ENCODE results near the gene DEAF1. TPM values are rescaled to one million over a fixed set of nuclear protein-coding genes. Genes with fewer than 3 reads are reported as not detected.
"Not testable (repeated sequence)": the region's sequence is repeated elsewhere in the genome, so short reads cannot be mapped to it uniquely, and the experiment has no call there.

The DEAF1 gene
- total RNA-seq, 2 experiments from 2014 or later: 47.4 to 56.6 TPM

GRCh38 chr11:656426-656825 lies 38.6 kb downstream of the DEAF1 start:
- no peak overlapping the region for H3K4me3 Mint-ChIP-seq

DNA sequence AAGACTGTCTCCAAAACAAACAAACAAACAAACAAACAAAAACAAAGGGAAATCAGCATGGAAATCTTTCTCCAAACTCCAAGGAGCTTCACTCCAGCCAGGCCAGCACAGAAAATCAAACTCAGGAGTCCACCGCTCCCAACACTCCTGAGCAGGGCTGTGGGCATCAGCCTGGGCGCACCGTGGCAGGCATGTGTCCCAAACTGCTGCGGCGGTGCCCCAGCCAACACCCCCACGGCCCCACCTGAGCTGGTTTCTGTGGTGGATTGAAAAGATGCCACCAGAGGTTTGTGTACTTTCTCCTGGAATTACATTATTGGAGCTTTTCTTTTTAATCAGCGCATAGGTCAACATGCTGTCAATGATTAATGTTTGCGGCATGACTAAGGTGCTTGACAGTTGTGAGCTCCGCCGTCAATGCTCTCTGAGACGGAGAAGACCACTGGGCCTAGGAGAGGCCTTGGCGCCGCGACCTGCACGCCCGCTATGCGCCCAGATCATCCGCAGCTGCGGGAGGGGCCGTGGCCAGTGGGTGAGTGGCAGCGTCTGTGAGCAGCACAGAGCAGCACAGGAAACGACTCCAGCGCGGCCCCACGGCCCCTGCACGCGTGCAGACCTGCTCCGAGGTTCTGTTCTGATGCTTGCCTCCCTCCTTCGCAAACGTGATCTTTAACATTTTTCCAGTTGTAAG lies 39.8 kb downstream of the DEAF1 start:
- ATAC-seq: no peak
- Mint-ChIP-seq H3K9me3 (ENCODE audit: low read depth) (no peaks in the 10 kb centered on the region), H3K36me3 (ENCODE audit: low read depth) (peaks cover 13% of the 10 kb centered on the region), H3K27me3 (no peaks in the 10 kb centered on the region), H3K27ac (no peak overlapping the region), H3K4me1 (no peaks in the 10 kb centered on the region), H3K4me3 (no peak overlapping the region)
- intact Hi-C loops (cut with DNase I, micrococcal nuclease): no loop called here
- ChIA-PET POLR2A (no interaction called here), CTCF (interaction anchor here (0.6 kb wide), 1 partner anchor 243 kb away, joined by 4 read pairs; no protein-coding TSS in a partner anchor)
- DNase-seq: no peak

More at GRCh38 chr11:656426-656825, 38.6 kb downstream of the DEAF1 start:
- CTCF ChIA-PET: no interaction called here
- Mint-ChIP-seq H3K4me1 (no peaks in the 10 kb centered on the region), H3K36me3 (ENCODE audit: low read depth) (peaks cover 11% of the 10 kb centered on the region), H3K27ac (no peak overlapping the region), H3K9me3 (ENCODE audit: low read depth) (no peaks in the 10 kb centered on the region), H3K27me3 (no peaks in the 10 kb centered on the region)
- POLR2A ChIA-PET: no interaction called here
- ATAC-seq (no peak), DNase-seq (no peak)
- intact Hi-C loops (cut with DNase I, micrococcal nuclease): no loop called here

GRCh38 chr11:654444-654843 lies 40.6 kb downstream of the DEAF1 start:
- POLR2A ChIA-PET: interaction anchor here (0.7 kb wide), 1 partner anchor 153 kb away, joined by 3 read pairs; no protein-coding TSS in a partner anchor
- H3K36me3 Mint-ChIP-seq (ENCODE audit: low read depth): peaks cover 13% of the 10 kb centered on the region

GRCh38 chr11:653837-654236 lies 41.2 kb downstream of the DEAF1 start:
- H3K4me1 Mint-ChIP-seq: no peaks in the 10 kb centered on the region
- H3K9me3 Mint-ChIP-seq (ENCODE audit: low read depth): no peaks in the 10 kb centered on the region
- H3K4me3 Mint-ChIP-seq: no peak overlapping the region
- ChIA-PET POLR2A (interaction anchor here (0.7 kb wide), 1 partner anchor 152 kb away, joined by 3 read pairs; no protein-coding TSS in a partner anchor), CTCF (no interaction called here)
- no peak for DNase-seq
- ATAC-seq: no peak
- no peak overlapping the region for H3K27ac Mint-ChIP-seq
- H3K36me3 Mint-ChIP-seq (ENCODE audit: low read depth): peaks cover 13% of the 10 kb centered on the region
- intact Hi-C loops (cut with DNase I, micrococcal nuclease): no loop called here
- no peaks in the 10 kb centered on the region for H3K27me3 Mint-ChIP-seq

More at GRCh38 chr11:654444-654843, 40.6 kb downstream of the DEAF1 start:
- ATAC-seq; H3K9me3 Mint-ChIP-seq (ENCODE audit: low read depth); H3K4me1 Mint-ChIP-seq; H3K27me3 Mint-ChIP-seq; DNase-seq; H3K27ac Mint-ChIP-seq; H3K4me3 Mint-ChIP-seq; intact Hi-C loops (cut with DNase I, micrococcal nuclease): not testable (repeated sequence)
- CTCF ChIA-PET: interaction anchor here (0.6 kb wide), 1 partner anchor 243 kb away, joined by 4 read pairs; no protein-coding TSS in a partner anchor

GRCh38 chr11:653136-653535 lies 41.9 kb downstream of the DEAF1 start:
- ATAC-seq; CTCF ChIA-PET; H3K27ac Mint-ChIP-seq; intact Hi-C loops (cut with DNase I, micrococcal nuclease); H3K4me3 Mint-ChIP-seq; DNase-seq; H3K9me3 Mint-ChIP-seq (ENCODE audit: low read depth); H3K27me3 Mint-ChIP-seq; H3K4me1 Mint-ChIP-seq: not testable (repeated sequence)
- H3K36me3 Mint-ChIP-seq (ENCODE audit: low read depth): peaks cover 13% of the 10 kb centered on the region
- POLR2A ChIA-PET: interaction anchor here (0.6 kb wide), 1 partner anchor 36 kb away, joined by 4 read pairs; no protein-coding TSS in a partner anchor

- Mint-ChIP-seq H3K4me3 (no peak overlapping the region), H3K27ac (no peak overlapping the region), H3K4me1 (peaks cover 2% of the 10 kb centered on the region), H3K27me3 (no peaks in the 10 kb centered on the region), H3K9me3 (ENCODE audit: low read depth) (no peaks in the 10 kb centered on the region), H3K36me3 (ENCODE audit: low read depth) (peaks cover 15% of the 10 kb centered on the region)
- no peak for ATAC-seq
- intact Hi-C loops (cut with DNase I, micrococcal nuclease): no loop called here
- no peak for DNase-seq
- POLR2A ChIA-PET: no interaction called here
- CTCF ChIA-PET: interaction anchor here (0.6 to 1.2 kb wide), 2 partner anchors 12 to 1247 kb away, joined by 3 read pairs; no protein-coding TSS in a partner anchor
Measured at GRCh38 chr11:650482-650881, 44.5 kb downstream of the DEAF1 start.

DNA sequence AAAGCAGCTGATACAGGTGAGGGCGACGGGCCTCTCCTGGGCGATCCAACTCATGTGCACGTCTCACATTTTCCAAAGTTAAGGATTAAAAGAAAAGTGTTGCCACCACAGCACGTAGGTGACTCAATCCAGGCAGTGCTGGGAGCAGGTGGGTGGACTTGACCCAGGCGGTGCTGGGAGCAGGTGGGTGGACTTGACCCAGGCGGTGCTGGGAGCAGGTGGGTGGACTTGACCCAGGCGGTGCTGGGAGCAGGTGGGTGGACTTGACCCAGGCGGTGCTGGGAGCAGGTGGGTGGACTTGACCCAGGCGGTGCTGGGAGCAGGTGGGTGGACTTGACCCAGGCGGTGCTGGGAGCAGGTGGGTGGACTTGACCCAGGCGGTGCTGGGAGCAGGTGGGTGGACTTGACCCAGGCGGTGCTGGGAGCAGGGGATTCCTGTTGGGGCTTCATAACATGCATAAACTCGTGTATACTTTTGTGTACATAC lies 47.3 kb downstream of the DEAF1 start:
- H3K27me3 Mint-ChIP-seq; DNase-seq; ATAC-seq; H3K4me1 Mint-ChIP-seq; CTCF ChIA-PET; H3K9me3 Mint-ChIP-seq (ENCODE audit: low read depth); intact Hi-C loops (cut with DNase I, micrococcal nuclease); POLR2A ChIA-PET; H3K27ac Mint-ChIP-seq; H3K4me3 Mint-ChIP-seq: not testable (repeated sequence)
- H3K36me3 Mint-ChIP-seq (ENCODE audit: low read depth): peaks cover 10% of the 10 kb centered on the region

GRCh38 chr11:646214-646613 lies 48.8 kb downstream of the DEAF1 start:
- Mint-ChIP-seq H3K27ac (no peak overlapping the region), H3K36me3 (ENCODE audit: low read depth) (peaks cover 6% of the 10 kb centered on the region), H3K9me3 (ENCODE audit: low read depth) (no peaks in the 10 kb centered on the region), H3K4me1 (peaks cover 2% of the 10 kb centered on the region), H3K4me3 (no peak overlapping the region), H3K27me3 (no peaks in the 10 kb centered on the region)
- POLR2A ChIA-PET: no interaction called here
- ATAC-seq (no peak), DNase-seq (no peak)
- intact Hi-C loops (cut with DNase I, micrococcal nuclease): no loop called here
- CTCF ChIA-PET: interaction anchor here (0.6 kb wide), 1 partner anchor 269 kb away, joined by 3 read pairs; no protein-coding TSS in a partner anchor

DNA sequence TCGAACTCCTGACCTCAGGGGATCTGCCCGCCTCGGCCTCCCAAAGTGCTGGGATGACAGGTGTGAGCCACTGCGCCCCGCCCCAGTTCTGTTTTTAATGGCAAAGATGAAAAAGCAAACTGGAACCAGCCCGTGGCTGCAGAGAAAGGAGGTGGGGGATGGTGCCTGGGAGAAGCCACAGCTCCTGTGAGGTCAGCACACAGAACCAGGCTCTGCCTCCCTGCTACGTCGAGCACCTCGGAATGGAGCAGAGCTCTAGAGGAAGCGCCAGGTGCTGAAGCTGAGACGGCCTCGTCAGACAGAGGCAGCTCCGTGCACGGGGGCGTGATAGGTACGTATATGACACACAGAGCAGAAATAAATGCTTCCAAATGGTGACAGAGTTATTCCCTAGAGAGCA lies 49.5 kb downstream of the DEAF1 start:
- no peak for ATAC-seq
- no peak for DNase-seq
- intact Hi-C loops (cut with DNase I, micrococcal nuclease): no loop called here
- H3K9me3 Mint-ChIP-seq (ENCODE audit: low read depth): no peaks in the 10 kb centered on the region
- H3K4me1 Mint-ChIP-seq: peaks cover 2% of the 10 kb centered on the region
- H3K27me3 Mint-ChIP-seq: no peaks in the 10 kb centered on the region
- no peak overlapping the region for H3K27ac Mint-ChIP-seq
- H3K4me3 Mint-ChIP-seq: no peak overlapping the region
- ChIA-PET POLR2A (no interaction called here), CTCF (interaction anchor here (0.7 kb wide), 1 partner anchor 126 kb away, joined by 3 read pairs; no protein-coding TSS in a partner anchor)
- H3K36me3 Mint-ChIP-seq (ENCODE audit: low read depth): peaks cover 5% of the 10 kb centered on the region

GRCh38 chr11:643849-644738 lies 50.9 kb downstream of the DEAF1 start:
- no peak overlapping the region for H3K4me3 Mint-ChIP-seq
- H3K4me1 Mint-ChIP-seq: peaks cover 6% of the 10 kb centered on the region
- POLR2A ChIA-PET: no interaction called here
- DNase-seq (no peak), ATAC-seq (no peak)
- no peaks in the 10 kb centered on the region for H3K9me3 Mint-ChIP-seq (ENCODE audit: low read depth)
- no peak overlapping the region for H3K27ac Mint-ChIP-seq
- intact Hi-C loops (cut with DNase I, micrococcal nuclease): no loop called here
- CTCF ChIA-PET: interaction anchor here (0.7 to 0.9 kb wide), 2 partner anchors 15 to 84 kb away, joined by 3 read pairs; no protein-coding TSS in a partner anchor
- H3K27me3 Mint-ChIP-seq: peaks cover 3% of the 10 kb centered on the region
- peaks cover 3% of the 10 kb centered on the region for H3K36me3 Mint-ChIP-seq (ENCODE audit: low read depth)

DNA sequence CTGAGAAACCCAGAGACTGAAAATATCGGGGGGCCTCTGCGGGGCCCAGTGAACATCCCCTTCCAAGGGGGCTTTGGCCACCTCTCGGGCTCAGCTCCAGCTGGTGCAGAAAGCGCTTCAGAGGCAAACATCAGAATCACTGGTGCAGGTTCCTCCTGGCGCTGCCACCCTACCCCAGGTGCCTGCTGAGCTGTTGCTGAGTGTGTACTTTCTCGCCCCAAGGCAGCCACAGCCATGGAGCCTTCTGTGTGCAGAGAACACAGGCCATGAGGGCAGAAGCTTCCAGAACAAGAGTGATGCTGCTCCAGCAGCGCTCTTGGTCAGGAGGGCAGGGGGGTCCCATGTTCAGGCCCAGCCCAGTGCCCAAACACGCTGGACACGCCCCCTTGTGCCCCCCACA lies 51.7 kb downstream of the DEAF1 start:
- H3K9me3 Mint-ChIP-seq (ENCODE audit: low read depth): no peaks in the 10 kb centered on the region
- peaks cover 12% of the 10 kb centered on the region for H3K4me1 Mint-ChIP-seq
- ATAC-seq (no peak), DNase-seq (no peak)
- ChIA-PET CTCF (interaction anchor here (0.9 kb wide), 1 partner anchor 84 kb away, joined by 3 read pairs; no protein-coding TSS in a partner anchor), POLR2A (interaction anchor here (0.7 kb wide), 1 partner anchor 297 kb away, joined by 3 read pairs; no protein-coding TSS in a partner anchor)
- no peak overlapping the region for H3K27ac Mint-ChIP-seq
- peaks cover 3% of the 10 kb centered on the region for H3K36me3 Mint-ChIP-seq (ENCODE audit: low read depth)
- intact Hi-C loops (cut with DNase I, micrococcal nuclease): no loop called here
- H3K4me3 Mint-ChIP-seq: no peak overlapping the region
- peaks cover 10% of the 10 kb centered on the region for H3K27me3 Mint-ChIP-seq
